GM21526 (cell line): Measurements from ENCODE around the gene SLC43A2.

Experiments
- ATAC-seq: cut with Tn5 transposase; IDR thresholded peaks from one replicate; pipeline ENCODE4 v1.9.1; 2021; ENCODE audit warnings: moderate library complexity; ENCODE audit not compliant: unreplicated experiment, low FRiP score

SLC43A2 gene

GRCh38 chr17:1625581-1625980 lies 3.1 kb downstream of the SLC43A2 start:
- no peak for ATAC-seq

- ATAC-seq: no peak
Observed at GRCh38 chr17:1625053-1625452, 3.6 kb downstream of the SLC43A2 start.

GRCh38 chr17:1624650-1625049 lies 4.0 kb downstream of the SLC43A2 start:
- ATAC-seq: no peak

DNA sequence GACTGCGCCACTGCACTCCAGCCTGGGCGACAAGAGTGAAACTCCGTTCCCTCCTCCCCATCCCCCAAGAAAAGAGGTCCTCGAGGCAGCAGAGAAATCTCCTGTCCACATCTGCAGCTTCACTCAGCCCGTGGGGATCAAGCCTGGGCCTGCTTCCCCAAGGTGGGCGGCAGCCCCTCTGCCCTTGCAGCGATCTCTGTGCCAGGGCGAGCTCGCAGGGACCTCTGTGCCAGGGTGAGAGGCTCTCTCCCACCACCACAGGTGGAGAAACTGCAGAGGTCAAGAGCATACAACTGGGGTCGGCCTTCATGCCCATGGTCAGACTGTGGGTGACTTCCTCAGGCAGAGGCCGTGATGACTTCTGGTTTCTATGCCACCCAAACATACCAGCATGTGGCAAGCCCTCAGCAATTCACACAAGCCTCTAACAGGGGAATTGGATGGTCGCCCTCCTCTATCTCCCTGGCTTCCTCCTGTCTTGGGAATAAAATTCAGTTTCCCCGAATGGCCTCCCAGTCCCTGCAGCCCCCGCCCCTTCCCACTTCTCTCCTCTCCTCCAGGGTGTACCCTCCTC lies 5.5 kb downstream of the SLC43A2 start:
- ATAC-seq: no peak

GRCh38 chr17:1621273-1621954 lies 7.2 kb downstream of the SLC43A2 start:
- ATAC-seq: no peak

DNA sequence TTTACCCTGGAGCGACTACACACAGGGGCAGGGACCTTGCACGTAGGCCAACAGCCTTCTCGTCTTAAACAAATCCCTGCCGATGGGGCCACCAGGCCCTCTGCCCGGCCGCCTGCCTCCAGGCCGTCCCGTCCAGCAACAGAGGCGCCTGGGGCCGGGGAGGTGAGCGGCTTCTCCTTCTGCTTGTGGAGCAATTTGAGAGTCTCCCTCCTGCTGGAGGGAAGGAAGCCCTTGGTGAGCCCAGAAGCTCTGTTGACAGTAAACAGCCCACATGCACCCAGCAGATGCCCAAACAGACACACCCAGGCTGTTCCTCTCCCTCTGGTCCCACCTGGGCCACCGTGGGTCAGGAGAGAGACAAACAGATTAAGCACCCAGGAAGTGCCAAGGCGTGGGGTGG lies 8.1 kb downstream of the SLC43A2 start:
- ATAC-seq: no peak

DNA sequence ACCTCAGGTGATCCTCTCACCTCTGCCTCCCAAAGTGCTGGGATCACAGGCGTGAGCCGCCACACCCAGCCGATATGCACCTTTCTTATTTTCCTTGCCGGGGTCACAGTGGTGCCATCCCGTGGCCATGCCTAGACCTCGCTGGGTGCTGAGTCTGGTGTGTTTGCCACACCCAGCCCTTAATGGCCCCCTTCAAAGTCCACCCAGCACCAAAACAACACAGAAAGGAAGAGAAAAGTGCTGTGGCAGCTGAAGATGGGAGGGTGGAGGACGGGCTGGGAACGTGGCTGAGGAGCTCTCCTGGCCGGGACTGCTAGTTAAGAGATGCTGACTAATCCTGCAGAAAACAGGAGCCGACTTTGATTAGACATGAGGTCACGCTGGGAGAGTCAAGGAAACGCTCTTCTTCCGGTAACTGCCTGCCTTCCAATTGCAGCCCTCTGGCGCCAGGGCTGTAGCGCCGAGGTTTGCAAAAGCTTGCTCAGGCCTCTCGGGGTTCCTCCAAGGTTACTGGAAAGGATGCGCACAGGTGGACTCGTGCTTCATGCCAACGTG lies 10.9 kb downstream of the SLC43A2 start:
- no peak for ATAC-seq

- ATAC-seq: no peak
Observed at GRCh38 chr17:1616101-1616500, 12.5 kb downstream of the SLC43A2 start.

GRCh38 chr17:1612400-1612799 lies 16.2 kb downstream of the SLC43A2 start:
- ATAC-seq: no peak

DNA sequence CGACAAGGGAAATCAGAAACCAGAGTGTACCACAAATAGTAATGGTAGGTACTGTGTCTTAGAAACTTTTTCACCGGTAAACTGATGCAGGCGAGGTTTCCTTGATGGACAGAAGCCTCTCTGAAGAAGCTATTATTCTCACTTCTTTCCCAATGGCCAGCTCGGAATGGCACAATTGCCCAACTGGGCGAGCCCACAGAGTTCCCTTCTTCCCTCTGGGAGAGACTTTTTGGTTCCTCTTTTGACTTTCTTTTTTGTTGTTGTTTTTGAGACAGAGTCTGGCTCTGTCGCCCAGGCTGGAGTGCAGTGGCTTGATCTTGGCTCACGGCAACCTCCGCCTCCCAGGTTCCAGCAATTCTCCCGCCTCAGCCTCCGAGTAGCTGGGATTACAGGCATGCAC lies 16.9 kb downstream of the SLC43A2 start:
- ATAC-seq: no peak

GRCh38 chr17:1608676-1609075 lies 20.0 kb downstream of the SLC43A2 start:
- ATAC-seq: no peak

DNA sequence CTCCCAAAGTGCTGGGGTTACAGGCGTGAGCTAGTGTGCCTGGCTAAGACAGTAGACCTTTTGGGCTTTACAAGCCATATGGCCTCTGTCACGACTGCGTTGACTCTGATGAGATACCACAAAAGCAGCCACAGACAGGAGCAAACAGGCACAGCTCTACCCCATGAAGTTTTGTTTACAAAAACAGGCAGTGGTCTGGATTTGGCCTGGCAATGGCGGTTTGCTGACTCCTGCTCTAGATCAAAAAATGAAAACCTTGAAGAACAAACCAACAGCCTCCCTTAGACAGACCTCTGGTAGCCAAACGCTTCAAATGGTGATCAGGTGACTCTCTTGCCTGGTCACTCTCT lies 20.7 kb downstream of the SLC43A2 start:
- no peak for ATAC-seq

DNA sequence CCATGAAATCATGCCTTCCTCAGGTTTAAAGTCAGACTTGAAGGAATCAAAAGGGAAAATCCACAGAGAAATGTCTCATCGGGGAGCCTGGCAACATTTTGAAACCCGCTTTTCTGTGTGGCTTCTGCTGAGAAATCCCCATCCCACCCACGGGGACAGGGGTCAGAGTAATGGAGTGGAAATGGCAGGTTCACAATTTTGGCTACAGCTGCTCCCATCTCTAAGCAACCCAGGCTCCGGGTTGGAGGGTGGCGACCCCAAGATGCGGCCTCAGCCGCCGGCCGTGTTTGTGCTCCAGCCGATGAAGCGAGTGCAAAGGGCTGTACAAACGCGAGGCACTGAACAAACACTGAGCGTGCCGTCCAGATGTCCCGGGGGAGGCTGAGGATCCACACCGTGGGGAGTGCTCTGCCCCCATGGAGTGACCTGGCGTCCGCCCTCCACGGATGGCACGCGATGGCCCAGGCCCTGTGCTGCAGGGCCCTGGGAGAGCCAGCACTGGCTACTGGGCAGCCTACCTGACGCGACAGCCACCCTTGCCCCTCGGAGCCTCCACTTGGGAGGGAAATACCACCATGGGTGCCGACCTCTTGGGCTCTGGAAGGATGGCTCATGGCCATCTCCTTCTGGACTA lies 22.2 kb downstream of the SLC43A2 start:
- ATAC-seq: no peak

GRCh38 chr17:1605681-1606351 lies 22.8 kb downstream of the SLC43A2 start:
- ATAC-seq: no peak

GRCh38 chr17:1604831-1605528 lies 23.7 kb downstream of the SLC43A2 start:
- ATAC-seq: no peak

GRCh38 chr17:1601571-1601970 lies 27.1 kb downstream of the SLC43A2 start:
- ATAC-seq: no peak

GRCh38 chr17:1598399-1599095 lies 30.1 kb downstream of the SLC43A2 start:
- no peak for ATAC-seq

DNA sequence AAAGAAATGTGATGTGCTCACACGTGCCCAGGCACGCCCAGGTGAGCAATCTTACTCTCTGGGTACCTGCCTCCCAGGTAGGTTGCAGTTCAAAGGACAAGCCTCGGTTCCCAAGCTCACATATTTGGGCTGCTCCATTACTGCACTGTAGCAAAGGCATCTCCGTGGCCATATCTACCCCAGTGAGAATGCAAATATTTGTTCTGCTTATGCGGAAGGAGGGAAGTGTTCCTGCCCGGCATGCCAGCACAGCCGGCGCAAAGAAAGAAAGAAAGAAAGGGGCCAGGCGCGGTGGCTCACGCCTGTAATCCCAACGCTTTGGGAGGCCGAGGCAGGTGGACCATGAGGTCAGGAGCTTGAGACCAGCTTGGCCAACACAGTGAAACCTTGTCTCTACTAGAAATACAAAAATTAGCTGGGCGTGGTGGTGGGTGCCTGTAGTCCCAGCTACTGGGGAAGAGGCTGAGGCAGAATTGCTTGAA lies 30.7 kb downstream of the SLC43A2 start:
- no peak for ATAC-seq

- no peak for ATAC-seq
Observed at GRCh38 chr17:1593630-1593931, 35.1 kb downstream of the SLC43A2 start.
